T-helper 2 cell treated with Interferon-gamma antibody and Interleukin-4, amounts not matched to agents 5 μg/mL and 100 μg/mL, for 36 hours (primary cell): Measurements from ENCODE around the gene MXRA8.
A peak's percentile ranks its signal among the peaks of the same experiment; 100 is the strongest.
"Not testable (repeated sequence)": the region's sequence is repeated elsewhere in the genome, so short reads cannot be mapped to it uniquely, and the experiment has no call there.

ENCODE experiments used
- DNase-seq: peaks from one replicate; pipeline ENCODE4 v3.0.0; 2021; ENCODE audit warnings: low spot score
- H3K27ac Mint-ChIP-seq: one replicate; pipeline ENCODE4 v1.8.0; 2021; ENCODE audit warnings: mild to moderate bottlenecking, mixed read lengths
- H3K27me3 Mint-ChIP-seq: one replicate; pipeline ENCODE4 v1.8.0; 2021; ENCODE audit warnings: low read depth, mixed read lengths
- H3K36me3 Mint-ChIP-seq: one replicate; pipeline ENCODE4 v1.8.0; 2021; ENCODE audit warnings: low read depth, mixed read lengths
- H3K4me1 Mint-ChIP-seq: one replicate; pipeline ENCODE4 v1.8.0; 2021; ENCODE audit warnings: low read depth, mixed read lengths
- H3K4me3 Mint-ChIP-seq: one replicate; pipeline ENCODE4 v1.8.0; 2022; ENCODE audit warnings: mild to moderate bottlenecking, moderate library complexity, mixed read lengths
- H3K9me3 Mint-ChIP-seq: one replicate; pipeline ENCODE4 v1.8.0; 2021; ENCODE audit warnings: mixed read lengths

MXRA8 gene, protein sequence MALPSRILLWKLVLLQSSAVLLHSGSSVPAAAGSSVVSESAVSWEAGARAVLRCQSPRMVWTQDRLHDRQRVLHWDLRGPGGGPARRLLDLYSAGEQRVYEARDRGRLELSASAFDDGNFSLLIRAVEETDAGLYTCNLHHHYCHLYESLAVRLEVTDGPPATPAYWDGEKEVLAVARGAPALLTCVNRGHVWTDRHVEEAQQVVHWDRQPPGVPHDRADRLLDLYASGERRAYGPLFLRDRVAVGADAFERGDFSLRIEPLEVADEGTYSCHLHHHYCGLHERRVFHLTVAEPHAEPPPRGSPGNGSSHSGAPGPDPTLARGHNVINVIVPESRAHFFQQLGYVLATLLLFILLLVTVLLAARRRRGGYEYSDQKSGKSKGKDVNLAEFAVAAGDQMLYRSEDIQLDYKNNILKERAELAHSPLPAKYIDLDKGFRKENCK

GRCh38 chr1:1358433-1359271, at the start of gene MXRA8:
MXRA8 (minus strand) TSS chr1:1358555; CDS start chr1:1358504, 51 bp downstream.
- no peak for DNase-seq
- Mint-ChIP-seq H3K36me3 (no peaks in the 10 kb centered on the region), H3K9me3 (no peaks in the 10 kb centered on the region), H3K4me3 (peak within 1 kb of the TSS; percentile 12), H3K27me3 (peaks cover 21% of the 10 kb centered on the region), H3K4me1 (peaks cover 13% of the 10 kb centered on the region), H3K27ac (no peak within 1 kb of the TSS)

- DNase-seq = peak; percentile 20
- Mint-ChIP-seq H3K9me3 (peaks cover 3% of the 10 kb centered on the region), H3K4me3 (peak overlapping the region; percentile 87), H3K27ac (peak overlapping the region; percentile 87), H3K4me1 (peaks cover 16% of the 10 kb centered on the region), H3K36me3 (peaks cover 38% of the 10 kb centered on the region), H3K27me3 (no peaks in the 10 kb centered on the region)
These were observed 49.4 kb upstream of the MXRA8 start for GRCh38 chr1:1407636-1408318.

- peak; percentile 97 for DNase-seq
- Mint-ChIP-seq H3K4me3 (peak within 1 kb of the TSS; percentile 90), H3K27me3 (no peaks in the 10 kb centered on the region), H3K27ac (peak within 1 kb of the TSS; percentile 94), H3K4me1 (peaks cover 18% of the 10 kb centered on the region), H3K9me3 (no peaks in the 10 kb centered on the region), H3K36me3 (peaks cover 43% of the 10 kb centered on the region)
These were observed 48.7 kb upstream of the MXRA8 start, which contains the start of gene MRPL20 for GRCh38 chr1:1406821-1407635. MRPL20 (minus strand) TSS chr1:1407293; CDS start chr1:1407217, 76 bp downstream.

- no peaks in the 10 kb centered on the region for H3K9me3 Mint-ChIP-seq
- H3K27me3 Mint-ChIP-seq = no peaks in the 10 kb centered on the region
- peaks cover 19% of the 10 kb centered on the region for H3K4me1 Mint-ChIP-seq
- peak overlapping the region; percentile 89 for H3K27ac Mint-ChIP-seq
- H3K4me3 Mint-ChIP-seq = peak overlapping the region; percentile 90
- DNase-seq = no peak
- H3K36me3 Mint-ChIP-seq = peaks cover 51% of the 10 kb centered on the region
These were observed 47.9 kb upstream of the MXRA8 start for GRCh38 chr1:1406101-1406820.

- DNase-seq = no peak
- Mint-ChIP-seq H3K4me1 (peaks cover 28% of the 10 kb centered on the region), H3K36me3 (peaks cover 68% of the 10 kb centered on the region), H3K27ac (no peak overlapping the region), H3K9me3 (no peaks in the 10 kb centered on the region), H3K4me3 (no peak overlapping the region), H3K27me3 (no peaks in the 10 kb centered on the region)
These were observed 45.3 kb upstream of the MXRA8 start for GRCh38 chr1:1403653-1404052.

GRCh38 chr1:1402901-1403392, 44.6 kb upstream of the MXRA8 start:
- H3K4me3 Mint-ChIP-seq, H3K9me3 Mint-ChIP-seq, DNase-seq, H3K27ac Mint-ChIP-seq, H3K27me3 Mint-ChIP-seq: not testable (repeated sequence)
- Mint-ChIP-seq H3K4me1 (peaks cover 28% of the 10 kb centered on the region), H3K36me3 (peaks cover 67% of the 10 kb centered on the region)

DNA sequence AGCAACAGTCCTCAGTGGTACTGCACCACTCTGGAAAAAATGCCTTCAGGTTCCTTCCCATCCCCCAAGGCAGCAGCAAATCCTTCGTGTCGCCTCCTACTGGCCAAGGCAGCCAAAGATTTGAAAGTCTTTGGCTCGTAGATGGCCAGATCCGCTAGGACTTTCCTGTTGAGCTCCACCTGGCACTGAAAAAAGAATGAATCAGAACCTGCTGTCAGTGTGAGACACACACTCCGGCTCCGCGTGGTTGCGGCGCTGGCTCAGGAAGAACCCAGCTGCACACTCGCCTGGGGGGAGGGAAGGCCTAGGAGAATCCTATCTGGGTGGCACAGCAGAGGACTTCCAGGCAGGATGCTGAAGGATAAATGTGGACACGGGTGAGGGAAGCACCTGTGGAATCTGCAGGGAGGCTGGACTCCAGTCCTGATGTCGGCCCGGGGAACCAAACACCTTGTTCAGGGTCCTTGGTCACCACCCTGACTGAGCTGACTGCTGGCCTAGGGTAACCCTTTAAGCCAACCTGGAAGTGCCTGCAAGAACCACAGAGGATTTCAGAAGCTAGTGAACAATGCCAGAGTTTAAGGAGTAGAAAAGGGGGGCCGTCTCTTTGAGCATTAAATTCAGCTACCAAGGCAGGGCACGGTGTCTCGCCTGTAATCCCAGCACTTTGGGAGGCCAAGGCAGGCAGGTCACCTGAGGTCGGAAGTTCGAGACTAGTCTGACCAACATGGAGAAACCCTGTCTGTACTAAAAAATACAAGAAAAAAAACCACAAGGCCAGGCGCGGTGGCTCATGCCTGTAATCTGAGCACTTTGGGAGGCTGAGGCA, 43.9 kb upstream of the MXRA8 start:
- peaks cover 74% of the 10 kb centered on the region for H3K36me3 Mint-ChIP-seq
- H3K4me3 Mint-ChIP-seq = peak overlapping the region; percentile 91
- H3K27ac Mint-ChIP-seq = peak overlapping the region; percentile 49
- H3K27me3 Mint-ChIP-seq = no peaks in the 10 kb centered on the region
- H3K9me3 Mint-ChIP-seq = no peaks in the 10 kb centered on the region
- H3K4me1 Mint-ChIP-seq = peaks cover 30% of the 10 kb centered on the region
- peak; percentile 26 for DNase-seq

DNA sequence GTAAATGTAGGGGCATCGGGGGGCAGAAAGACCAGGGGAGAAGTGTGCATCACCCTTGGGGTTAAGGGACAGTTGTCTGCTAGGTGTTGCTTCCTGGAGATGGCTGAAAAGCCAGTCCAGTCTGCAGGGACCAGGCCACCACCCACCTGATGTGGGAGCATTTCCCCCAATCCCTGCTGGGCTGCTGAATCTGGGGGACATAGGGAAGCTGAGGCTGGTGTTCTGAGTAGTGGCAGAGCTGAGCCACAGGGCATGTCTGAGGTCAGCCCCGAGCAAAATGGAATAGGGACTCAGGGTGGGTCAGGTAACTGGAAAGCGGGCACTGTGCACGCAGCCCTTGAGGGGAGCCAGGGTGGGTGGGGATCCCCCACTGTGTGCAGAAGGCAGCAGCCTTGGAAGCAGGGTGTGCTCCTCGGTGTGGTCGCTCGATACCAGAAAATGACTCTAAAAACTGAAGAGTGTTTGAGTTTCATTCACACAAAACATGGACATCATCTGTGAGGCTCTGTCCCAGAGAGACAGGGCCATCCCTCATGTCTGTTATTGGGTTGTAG, 43.2 kb upstream of the MXRA8 start:
- Mint-ChIP-seq H3K9me3 (no peaks in the 10 kb centered on the region), H3K4me3 (peak overlapping the region; percentile 91), H3K36me3 (peaks cover 74% of the 10 kb centered on the region), H3K4me1 (peaks cover 28% of the 10 kb centered on the region), H3K27me3 (no peaks in the 10 kb centered on the region), H3K27ac (no peak overlapping the region)
- no peak for DNase-seq

DNA sequence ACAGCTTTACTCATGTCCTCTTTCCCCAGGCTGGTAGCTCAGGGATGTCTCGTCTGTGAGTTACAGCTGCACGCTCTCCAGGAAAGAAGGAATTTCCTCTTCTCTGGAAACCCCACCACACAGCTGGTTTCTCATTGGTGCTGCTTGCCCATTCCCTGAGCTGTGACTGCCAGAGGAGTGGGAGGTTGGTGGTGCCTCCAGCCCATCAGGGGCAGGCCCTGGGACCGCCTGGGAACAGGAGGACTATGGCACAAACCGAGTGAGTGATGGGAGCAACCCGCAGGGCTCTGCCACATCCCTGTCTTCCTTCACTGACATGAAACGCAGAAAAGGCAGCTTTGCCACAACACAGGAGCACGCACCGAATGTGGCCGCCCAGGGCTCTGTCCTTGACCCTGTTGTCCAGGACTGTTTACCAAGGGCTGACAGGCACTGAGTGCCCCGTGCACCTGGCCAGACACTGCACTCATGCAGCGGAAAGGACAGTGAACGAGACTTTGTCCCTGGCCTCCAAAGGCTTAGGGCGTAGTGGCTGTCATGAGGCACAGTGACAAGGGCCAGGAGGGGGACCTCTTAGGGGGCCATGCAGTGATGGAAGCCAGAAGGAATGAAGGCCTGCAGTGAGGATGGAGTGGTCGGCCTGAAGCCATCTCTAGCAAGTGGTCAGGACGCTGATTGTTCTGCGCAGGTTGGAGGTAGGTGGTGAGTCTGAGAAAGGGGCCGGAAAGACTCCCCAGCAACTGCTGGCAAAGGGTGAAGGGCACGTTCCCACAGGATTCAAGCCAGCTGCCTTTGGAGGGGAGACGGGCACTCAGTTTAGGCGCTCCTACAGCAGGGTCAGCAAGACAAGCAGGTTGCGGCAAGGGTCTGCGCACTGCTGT, 42.5 kb upstream of the MXRA8 start:
- Mint-ChIP-seq H3K27me3 (no peaks in the 10 kb centered on the region), H3K4me3 (peak overlapping the region; percentile 91), H3K36me3 (peaks cover 68% of the 10 kb centered on the region), H3K9me3 (no peaks in the 10 kb centered on the region), H3K27ac (peak overlapping the region; percentile 87), H3K4me1 (peaks cover 24% of the 10 kb centered on the region)
- DNase-seq = no peak

DNA sequence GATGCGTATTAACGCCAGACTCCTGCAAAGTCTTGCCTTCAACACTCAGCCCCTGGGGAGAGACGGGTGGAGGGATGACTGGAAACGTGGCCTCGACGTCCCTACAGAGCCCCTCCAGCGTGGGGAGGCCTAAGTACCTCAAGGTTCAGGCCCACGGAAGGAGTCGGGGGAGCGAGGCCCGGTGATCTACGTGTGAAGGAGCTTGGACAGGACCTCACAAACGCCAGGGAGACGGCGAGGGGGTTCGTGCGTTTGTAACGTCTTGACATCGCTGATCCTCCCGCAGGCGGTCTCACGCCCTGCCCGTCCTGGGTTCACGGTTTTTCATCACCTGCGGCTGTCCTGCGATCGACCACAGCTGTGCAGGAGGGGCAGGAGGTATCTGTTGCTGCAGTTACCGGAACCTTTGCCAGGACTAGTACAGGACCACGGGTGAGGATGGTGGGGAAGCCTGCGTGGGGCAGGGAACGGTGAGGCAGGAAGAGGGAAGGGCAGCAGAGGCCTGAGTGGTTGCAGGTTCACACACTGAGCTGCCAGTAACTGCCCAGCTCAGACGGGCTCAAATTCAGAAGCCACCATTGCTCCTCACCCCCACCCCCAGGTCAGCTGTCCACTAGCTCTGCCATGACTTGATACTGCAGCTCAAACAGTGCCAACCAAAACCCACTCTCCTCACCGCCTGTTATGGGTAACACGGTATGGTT, 41.7 kb upstream of the MXRA8 start:
- Mint-ChIP-seq H3K36me3 (peaks cover 66% of the 10 kb centered on the region), H3K4me1 (peaks cover 28% of the 10 kb centered on the region)

More for the DNA sequence above, 41.7 kb upstream of the MXRA8 start:
- Mint-ChIP-seq H3K4me3 (peak overlapping the region; percentile 91), H3K27me3 (no peaks in the 10 kb centered on the region), H3K9me3 (no peaks in the 10 kb centered on the region), H3K27ac (peak overlapping the region; percentile 87)
- no peak for DNase-seq
